ENCODE data around the gene ZBTB7B. TPM values are rescaled to one million over a fixed set of nuclear protein-coding genes. Genes with fewer than 3 reads are reported as not detected.

Gene ZBTB7B
- 38.8 to 58.2 TPM (median 53.7 TPM) in 5 replicates for total RNA-seq (2022; extraction: Qiagen RNA extraction)

DNA sequence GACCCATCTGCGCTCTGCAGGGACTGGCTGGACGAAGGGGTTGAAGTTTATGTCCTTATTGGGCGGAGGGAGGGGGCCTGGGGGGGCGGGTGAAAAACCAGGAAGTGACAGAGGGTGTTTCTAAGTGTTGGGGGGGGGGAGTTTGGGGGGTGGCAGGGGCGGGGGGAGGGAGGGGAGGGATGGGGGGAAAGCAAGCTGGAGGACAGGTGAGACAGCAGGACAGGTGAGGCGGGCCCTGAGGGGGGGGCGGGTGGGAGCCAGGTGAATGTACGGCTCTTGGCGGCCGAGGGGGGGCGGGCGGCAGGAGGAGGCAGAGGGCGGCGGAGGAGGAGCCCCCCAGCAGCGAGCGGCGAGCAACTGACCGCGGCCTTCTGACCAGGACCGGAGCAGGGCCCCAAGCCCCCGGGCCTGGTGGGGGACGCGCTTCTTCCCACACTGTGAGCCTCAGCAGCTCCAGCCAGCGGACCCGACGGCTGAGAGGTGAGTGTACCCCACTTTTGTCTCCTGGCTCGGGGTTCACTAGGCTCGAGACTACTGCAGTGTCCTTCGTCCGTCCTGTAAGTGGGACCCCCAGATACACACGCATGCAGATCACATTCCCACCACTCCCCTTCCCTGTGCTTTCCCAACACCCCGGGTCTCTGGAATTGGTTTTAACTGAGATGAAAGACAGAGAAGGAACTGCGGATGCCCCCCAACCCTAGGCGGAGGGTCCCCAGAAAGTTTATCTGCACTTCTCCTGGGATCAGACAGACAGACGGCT lies at the start of gene ZBTB7B:
Gene ZBTB7B (plus strand): TSS at position 339 of the 763 bp plus-strand sequence. CDS start 11,859 bp downstream, outside the sequence.

DNA sequence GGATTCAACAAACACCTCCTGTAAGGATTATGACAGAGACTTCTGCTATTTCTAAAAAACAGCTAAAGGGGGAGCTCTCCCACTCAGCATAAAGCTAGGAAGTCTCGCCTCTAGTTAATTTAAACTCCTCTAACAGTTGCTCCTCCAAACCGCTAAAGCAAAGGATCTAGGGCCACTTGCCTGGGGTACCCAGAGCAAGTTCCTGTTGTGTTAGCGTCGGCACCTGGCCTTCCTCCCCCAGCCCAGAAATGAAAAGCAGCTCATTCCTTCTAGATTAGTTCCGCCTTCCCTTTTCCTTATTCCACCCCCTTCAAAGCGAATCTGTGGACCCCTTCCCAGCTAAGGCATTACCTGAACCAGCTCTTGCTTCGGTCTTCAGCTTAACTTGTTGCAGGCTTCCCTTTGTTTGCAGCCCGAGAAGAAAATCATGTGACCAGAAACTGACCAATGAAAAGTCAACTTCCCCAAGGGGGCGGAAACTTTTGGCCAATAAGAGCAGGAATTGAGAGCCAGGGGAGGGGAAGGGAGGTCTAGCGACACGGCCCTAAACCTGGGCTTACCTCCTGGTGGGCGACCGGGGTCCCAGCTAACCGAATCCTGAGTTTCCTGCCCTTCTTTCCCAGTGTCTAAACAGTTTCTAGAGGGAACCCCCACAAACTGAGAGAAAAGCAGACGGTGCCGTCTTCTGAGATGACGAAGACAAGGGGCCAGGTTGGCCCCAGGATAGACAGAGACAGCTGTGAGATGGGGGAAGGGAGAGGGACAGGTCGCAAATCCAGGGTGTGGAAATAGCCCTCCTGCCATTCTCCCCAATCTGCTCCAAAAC lies 46.7 kb upstream of the ZBTB7B start, which contains the start of gene PBXIP1:
Gene PBXIP1 (minus strand): TSS at position 382 of the 826 bp plus-strand sequence. CDS start 2,378 bp downstream, outside the sequence.

DNA sequence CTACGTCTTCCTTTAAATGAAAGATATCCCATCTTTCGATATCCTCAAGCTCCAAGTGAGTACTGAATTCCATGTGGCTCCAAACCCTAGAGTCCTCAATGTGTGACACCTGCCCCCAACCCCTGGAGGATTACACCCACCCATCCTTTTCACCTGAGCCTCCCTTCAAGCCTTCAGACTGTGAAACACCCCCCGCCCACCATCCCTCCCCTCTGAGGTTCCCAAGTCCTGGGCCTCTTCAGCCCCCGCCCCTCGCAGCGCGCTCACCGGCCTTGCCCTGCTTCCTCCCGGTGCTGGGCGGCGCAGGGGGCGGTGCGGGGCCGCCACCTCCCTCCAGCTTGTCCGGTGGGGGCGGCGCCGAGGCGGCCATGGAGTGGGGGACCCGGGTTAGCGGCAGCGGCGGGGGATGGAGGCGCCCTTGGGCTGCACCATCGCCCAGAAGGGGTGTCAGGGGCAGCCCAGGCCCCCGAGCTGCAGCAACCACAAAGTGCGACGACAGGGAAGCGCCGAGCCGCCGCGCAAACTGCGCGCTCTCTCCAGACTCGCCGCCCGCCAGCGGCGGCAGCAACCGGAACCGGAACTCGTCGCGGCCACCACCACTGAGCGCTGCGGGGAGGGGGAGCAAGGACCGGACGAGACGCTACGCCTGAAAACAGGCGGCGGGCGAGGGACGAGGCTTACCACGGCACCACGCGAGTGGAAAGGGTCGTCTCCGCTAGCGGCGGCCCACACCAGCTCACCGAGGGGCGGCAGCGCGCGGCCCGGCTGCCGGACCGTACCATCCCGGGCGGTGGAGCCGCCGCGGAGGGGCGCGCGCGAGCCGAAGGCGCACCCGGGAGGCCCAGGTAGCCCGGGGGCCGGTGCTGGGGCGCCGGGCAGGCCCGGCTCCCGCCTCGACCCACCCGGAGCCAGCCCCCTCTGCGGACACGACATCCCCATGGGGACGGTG lies 41.1 kb upstream of the ZBTB7B start, which contains the start of gene PYGO2:
Gene PYGO2 (minus strand): TSS at position 576 of the 949 bp plus-strand sequence. CDS start 206 bp downstream, at position 370.

DNA sequence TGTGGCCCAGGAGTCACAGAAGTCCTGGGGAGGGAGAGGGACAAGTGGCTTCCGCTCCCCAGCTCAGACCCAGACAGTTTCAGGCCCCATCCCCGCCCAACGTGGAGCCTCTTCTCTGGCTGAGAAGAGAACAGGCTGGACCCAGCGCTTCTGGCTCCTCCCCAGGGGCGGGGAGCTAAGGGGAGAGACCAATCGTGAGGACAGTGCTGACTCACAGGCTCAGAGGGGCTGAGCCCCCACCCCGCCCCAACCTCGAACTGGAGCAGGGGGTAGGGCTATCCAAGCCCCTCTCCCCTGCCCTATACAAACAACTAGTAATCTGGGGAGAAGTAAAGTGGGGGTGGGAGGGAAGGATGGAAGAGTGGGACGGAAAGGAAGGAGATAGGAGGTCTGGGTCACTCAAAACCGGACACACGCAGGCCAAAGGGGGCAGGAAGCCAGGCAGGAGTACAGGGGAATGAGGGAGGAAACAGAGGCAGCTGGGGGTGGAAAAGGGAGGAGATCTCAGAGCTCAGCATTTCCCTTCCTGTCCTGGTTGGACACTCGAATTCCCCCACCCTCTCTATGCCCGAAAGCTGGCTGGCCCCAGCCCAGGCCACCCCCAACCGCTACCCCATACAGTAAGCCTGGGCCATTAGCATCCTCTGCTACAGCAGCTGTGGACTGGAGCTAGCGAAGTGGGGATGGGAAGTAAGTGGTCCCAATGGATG lies 31.8 kb upstream of the ZBTB7B start, which contains the start of gene SHC1:
Gene SHC1 (minus strand): TSS at position 117 of the 710 bp plus-strand sequence. CDS start 221 bp downstream, outside the sequence.

DNA sequence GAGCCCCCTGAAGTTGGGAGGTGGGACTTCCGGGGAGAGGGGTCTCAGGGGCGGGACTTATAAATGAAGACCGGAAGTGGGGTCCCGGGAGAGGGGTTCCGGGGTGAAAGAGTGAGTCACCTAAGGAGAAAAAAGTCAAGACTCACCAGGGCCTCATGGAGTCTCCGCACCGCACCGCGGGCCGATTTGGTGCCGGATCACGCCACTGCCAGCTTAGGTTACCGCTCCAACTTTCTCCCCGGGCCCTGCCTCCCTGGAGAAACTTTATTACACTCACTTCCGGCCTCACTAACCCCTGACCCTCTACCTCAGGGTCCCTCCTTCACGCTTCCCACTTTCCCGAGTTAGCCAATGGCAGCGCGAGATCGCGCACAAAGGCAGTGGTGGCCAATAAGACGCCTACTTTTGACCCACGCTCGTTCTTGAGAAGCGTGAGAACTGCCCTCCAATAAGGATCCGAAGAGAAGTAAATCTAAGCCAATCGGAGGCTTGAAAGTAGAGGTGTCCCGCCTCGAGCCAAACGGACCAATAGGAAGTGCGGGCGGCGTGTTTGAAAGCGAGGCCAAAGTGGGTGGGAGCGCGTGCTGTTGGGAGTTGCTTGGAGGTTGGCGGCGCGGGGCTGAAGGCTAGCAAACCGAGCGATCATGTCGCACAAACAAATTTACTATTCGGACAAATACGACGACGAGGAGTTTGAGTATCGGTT lies 28.3 kb upstream of the ZBTB7B start, which contains the start of gene CKS1B:
Gene CKS1B (plus strand): TSS at position 580 of the 706 bp plus-strand sequence. CDS start 65 bp downstream, at position 645.

DNA sequence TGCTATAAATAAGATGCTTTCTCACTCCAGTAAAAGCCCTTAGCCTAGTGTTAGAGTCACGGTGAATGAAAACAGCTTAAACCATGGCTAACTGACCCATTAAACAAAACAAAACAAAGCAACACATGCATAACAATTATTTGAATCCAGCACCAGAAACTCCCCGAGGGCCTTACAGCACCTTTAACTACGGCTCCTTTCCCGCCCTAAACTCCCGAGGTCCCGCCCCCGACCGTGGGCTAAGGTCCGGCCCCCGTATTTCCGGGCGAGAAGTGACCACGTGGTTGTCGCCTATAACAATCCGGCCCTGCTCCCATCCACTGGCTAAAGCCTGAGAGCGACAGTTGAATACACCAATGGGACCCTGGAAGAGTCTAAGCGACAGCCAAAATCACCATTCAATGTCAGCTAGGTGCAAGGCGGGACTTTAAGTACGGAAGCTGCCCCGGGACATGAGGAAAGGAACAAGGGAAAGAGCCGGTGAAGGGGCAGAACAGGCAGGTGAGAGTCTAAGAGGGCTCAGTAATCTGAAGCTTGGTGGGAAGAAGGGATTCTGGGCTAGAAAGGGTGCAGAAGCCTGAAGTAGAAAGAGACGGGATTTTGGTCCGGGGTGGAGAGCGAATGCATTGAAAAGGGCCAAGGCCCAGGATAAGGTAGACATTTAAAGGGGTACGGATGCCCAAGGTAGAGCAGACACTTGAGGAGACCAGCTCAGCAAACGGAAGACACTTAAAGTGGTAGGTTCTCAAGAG lies 19.5 kb upstream of the ZBTB7B start, which contains the start of gene FLAD1:
Gene FLAD1 (plus strand): TSS at position 448 of the 752 bp plus-strand sequence. CDS start 351 bp downstream, outside the sequence.

DNA sequence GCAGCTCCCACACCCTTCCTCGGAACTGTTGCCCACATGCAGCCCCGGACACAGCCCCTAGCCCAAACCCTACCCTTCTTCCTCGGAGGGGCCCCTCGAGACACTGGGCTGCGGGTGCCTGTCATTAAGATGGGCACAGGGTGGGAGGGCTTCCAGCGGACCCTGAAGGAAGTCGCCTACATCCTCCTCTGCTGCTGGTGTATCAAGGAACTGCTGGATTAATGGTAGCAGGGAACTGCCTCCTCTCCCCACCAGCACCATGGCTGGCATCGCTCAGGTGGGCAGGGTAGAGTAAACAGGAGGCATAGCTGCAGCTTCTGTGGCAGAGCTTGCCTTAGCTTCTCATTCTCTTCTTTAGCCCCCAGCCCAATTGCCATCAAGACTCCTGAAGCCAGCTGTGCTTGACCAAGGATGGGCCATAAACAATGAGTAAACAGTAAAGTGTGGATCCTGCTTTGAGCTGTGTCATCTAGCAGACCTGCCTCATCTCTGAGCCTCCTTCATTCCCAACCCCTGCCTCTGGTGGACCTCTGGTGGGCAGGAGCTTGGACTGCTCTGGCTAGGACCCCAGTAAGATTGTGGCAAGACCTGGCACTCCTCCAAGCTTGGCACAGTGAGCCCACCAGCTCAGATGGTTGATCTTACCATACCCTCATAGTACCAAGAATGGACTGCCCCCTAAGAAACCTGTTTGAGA lies 8.9 kb upstream of the ZBTB7B start, which contains the start of gene LENEP:
Gene LENEP (plus strand): TSS at position 15 of the 697 bp plus-strand sequence. CDS start 22 bp downstream, at position 37.

DNA sequence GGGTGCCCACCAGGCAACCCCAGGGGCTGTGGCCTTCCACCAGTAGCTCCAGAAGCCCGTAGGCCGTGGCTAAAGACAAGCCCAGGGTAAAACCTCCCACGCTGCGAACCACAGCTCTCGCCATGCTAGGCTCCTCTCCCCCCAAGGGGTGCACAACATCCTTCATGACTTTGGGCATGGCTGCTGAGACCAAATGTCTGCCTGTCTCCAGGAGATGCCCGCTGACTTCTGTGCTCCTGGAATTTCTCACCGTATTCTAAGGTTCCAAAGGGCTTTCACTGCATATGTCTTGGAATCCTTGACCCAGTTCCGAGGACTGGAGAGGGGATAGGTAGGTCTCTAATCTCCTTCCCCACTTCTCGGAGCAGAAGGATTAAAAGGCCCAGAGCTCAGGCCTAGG lies 30.9 kb downstream of the ZBTB7B start, which contains the start of the genes DCST1 and DCST2:
Gene DCST1 (plus strand): TSS at position 301 of the 400 bp plus-strand sequence. CDS start 213 bp downstream, outside the sequence.
Gene DCST2 (minus strand): TSS at position 258 of the 400 bp plus-strand sequence. CDS start 80 bp downstream, at position 178.

DNA sequence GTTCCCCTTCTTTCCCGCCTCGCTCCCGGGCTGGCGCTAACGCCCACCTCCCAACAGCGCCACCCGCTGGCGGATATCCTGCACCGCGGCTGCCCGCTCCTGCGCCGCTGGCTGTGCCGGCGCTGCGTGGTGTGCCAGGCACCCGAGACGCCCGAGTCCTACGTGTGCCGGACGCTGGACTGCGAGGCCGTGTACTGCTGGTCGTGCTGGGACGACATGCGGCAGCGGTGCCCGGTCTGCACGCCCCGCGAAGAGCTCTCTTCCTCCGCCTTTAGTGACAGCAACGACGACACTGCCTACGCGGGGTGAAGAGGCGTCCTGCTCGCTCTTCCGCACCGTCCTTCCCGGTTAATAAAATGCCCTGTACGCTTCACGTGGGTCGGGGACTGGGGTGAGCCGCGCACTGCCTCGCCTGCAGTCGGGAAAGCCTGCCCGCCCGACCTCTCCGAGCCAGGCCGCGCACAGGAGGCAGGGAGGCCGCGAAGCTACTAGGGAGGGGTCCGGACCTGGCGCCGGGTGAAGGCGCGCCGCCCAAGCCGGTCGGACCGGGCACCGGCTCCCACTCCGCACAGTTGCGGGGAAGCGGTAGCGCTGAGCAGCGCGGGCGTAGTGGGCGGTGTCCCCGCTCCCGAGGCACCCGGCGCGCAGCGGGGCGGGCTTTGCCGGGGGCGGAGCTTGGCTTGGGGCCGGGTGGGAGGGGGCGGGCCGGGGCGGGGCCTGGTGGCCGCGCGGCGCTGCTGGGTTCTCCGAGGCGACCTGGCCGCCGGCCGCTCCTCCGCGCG lies 48.1 kb downstream of the ZBTB7B start, which contains the start of gene ADAM15:
Gene ADAM15 (plus strand): TSS at position 757 of the 782 bp plus-strand sequence. CDS start 71 bp downstream, outside the sequence.

DNA sequence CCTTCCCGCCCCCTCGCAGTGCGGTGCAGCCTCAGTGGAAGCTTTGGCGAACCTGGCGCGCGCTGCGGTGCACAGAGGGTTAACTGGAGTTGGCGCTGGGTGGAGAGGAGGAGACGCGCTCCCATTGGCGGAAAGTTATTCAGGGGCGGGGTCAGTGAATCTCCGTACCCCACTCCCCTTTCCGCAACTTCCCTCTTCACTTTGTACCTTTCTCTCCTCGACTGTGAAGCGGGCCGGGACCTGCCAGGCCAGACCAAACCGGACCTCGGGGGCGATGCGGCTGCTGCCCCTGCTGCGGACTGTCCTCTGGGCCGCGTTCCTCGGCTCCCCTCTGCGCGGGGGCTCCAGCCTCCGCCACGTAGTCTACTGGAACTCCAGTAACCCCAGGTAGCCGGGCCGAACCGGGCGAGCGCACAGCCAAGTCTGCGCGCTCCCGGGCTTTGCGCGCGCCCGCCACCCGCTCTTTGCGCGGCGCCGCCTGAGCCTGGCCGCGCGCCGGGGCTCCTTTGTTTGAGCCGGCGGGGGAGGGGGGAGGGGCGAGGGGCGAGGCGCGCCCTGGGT lies 61.0 kb downstream of the ZBTB7B start, which contains the start of gene EFNA4:
Gene EFNA4 (plus strand): TSS at position 191 of the 561 bp plus-strand sequence. CDS start 84 bp downstream, at position 275.

Other genes with a start within 250 kb of the ZBTB7B start
- gene KCNN3, start 132.5 kb upstream of the ZBTB7B start, total RNA-seq (2022; extraction: Qiagen RNA extraction), result 0.02 to 0.11 TPM (median 0.05 TPM) in 5 replicates
- 41.4 to 44.4 TPM (median 42.1 TPM) in 5 replicates for gene PMVK, start 66.1 kb upstream of the ZBTB7B start, total RNA-seq (2022; extraction: Qiagen RNA extraction)
- 11.9 to 16.0 TPM (median 14.4 TPM) in 5 replicates for gene PBXIP1, start 46.7 kb upstream of the ZBTB7B start, total RNA-seq (2022; extraction: Qiagen RNA extraction)
- gene PYGO2, start 41.0 kb upstream of the ZBTB7B start, total RNA-seq (2022; extraction: Qiagen RNA extraction), result 19.4 to 23.1 TPM (median 22.1 TPM) in 5 replicates
- 209 to 336 TPM (median 304 TPM) in 5 replicates for gene SHC1, start 32.1 kb upstream of the ZBTB7B start, total RNA-seq (2022; extraction: Qiagen RNA extraction)
- 301 to 343 TPM (median 324 TPM) in 5 replicates for gene CKS1B, start 28.1 kb upstream of the ZBTB7B start, total RNA-seq (2022; extraction: Qiagen RNA extraction)
- gene FLAD1, start 19.5 kb upstream of the ZBTB7B start, total RNA-seq (2022; extraction: Qiagen RNA extraction), result 39.1 to 45.0 TPM (median 43.1 TPM) in 5 replicates
- gene LENEP, start 9.2 kb upstream of the ZBTB7B start, total RNA-seq (2022; extraction: Qiagen RNA extraction), result not detected in 5 replicates
- gene DCST2, start 31.0 kb downstream of the ZBTB7B start, total RNA-seq (2022; extraction: Qiagen RNA extraction), result 0.30 to 1.1 TPM (median 0.73 TPM) in 5 replicates
- gene DCST1, start 31.0 kb downstream of the ZBTB7B start, total RNA-seq (2022; extraction: Qiagen RNA extraction), result 0.05 to 0.06 TPM (median 0.06 TPM) in 3 of 5 replicates, not detected in the others
- gene ADAM15, start 48.5 kb downstream of the ZBTB7B start, total RNA-seq (2022; extraction: Qiagen RNA extraction), result 68.8 to 122 TPM (median 111 TPM) in 5 replicates
- 14.0 to 17.2 TPM (median 14.8 TPM) in 5 replicates for gene EFNA4, start 60.9 kb downstream of the ZBTB7B start, total RNA-seq (2022; extraction: Qiagen RNA extraction)
- gene EFNA3, start 76.0 kb downstream of the ZBTB7B start, total RNA-seq (2022; extraction: Qiagen RNA extraction), result 12.6 to 15.3 TPM (median 13.8 TPM) in 5 replicates
- 16.4 to 24.1 TPM (median 18.9 TPM) in 5 replicates for gene EFNA1, start 125.1 kb downstream of the ZBTB7B start, total RNA-seq (2022; extraction: Qiagen RNA extraction)
- 30.9 to 37.0 TPM (median 32.7 TPM) in 5 replicates for gene SLC50A1, start 133.1 kb downstream of the ZBTB7B start, total RNA-seq (2022; extraction: Qiagen RNA extraction)
- 63.4 to 82.2 TPM (median 77.7 TPM) in 5 replicates for gene DPM3, start 137.7 kb downstream of the ZBTB7B start, total RNA-seq (2022; extraction: Qiagen RNA extraction)
- gene KRTCAP2, start 170.5 kb downstream of the ZBTB7B start, total RNA-seq (2022; extraction: Qiagen RNA extraction), result 221 to 270 TPM (median 241 TPM) in 5 replicates
- gene TRIM46, start 171.0 kb downstream of the ZBTB7B start, total RNA-seq (2022; extraction: Qiagen RNA extraction), result 1.8 to 2.9 TPM (median 2.5 TPM) in 5 replicates
- 5.1 to 10.0 TPM (median 7.6 TPM) in 5 replicates for gene THBS3, start 205.1 kb downstream of the ZBTB7B start, total RNA-seq (2022; extraction: Qiagen RNA extraction)
- gene MTX1, start 205.9 kb downstream of the ZBTB7B start, total RNA-seq (2022; extraction: Qiagen RNA extraction), result 64.1 to 69.8 TPM (median 65.5 TPM) in 5 replicates

Data from A549 treated with dexamethasone at 1 μM for 4 hours (cell line).